ENCODE results near the gene CTNNA3.

The CTNNA3 gene

DNA sequence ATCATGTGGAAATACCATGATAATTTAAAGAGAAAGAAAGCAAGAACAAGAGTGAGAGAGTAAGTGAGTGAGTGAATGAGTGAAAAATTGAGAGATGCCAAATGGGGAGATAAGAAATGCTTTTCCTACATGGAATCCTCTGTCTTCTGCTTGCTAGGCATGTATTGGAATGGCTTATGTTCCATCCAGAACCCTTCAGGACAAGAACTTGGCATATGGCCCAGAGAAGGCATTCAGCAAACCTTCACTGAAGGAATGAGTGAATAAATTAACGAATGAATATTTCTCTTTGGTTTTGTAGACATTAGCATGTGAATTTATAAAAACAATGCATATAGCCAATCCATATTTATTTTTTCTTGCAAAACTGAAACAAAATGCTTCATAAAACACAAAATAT is 608.0 kb downstream of the CTNNA3 start:
- Histone ChIP-seq H3K4me3 (ENCODE audit: low read depth in 1 of 2, low read length in 2 of 2) (no peak overlapping the region), H3K27ac (ENCODE audit: low read length) (no peak overlapping the region), H3K9me3 (ENCODE audit: control insufficient read depth in 1 of 2, low read length in 2 of 2) (no peaks in the 10 kb centered on the region), H3K36me3 (ENCODE audit: control insufficient read depth in 1 of 2, insufficient read depth in 2 of 2, low read length in 2 of 2) (no peaks in the 10 kb centered on the region), H3K27me3 (ENCODE audit: low read depth, low read length) (no peaks in the 10 kb centered on the region), H3K4me1 (ENCODE audit: control insufficient read depth in 1 of 2, insufficient read depth in 2 of 2, low read length in 2 of 2) (peaks cover 0 to 13% of the 10 kb centered on the region in 2 donors)

DNA sequence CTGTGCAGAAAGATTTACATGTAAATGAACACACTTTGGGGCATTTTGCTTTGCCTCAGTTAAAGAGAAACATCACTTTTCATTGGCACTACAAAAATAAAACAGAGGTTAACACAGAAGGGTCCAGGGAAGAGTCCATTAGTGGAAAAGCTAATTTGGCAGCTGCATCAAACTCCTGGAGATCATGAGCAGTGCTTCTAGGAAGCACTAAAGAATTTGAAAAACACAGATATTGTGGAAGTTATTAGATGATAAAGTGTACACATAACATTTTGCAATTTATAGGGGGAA is 608.9 kb downstream of the CTNNA3 start:
- no peaks in the 10 kb centered on the region for H3K9me3 ChIP-seq (ENCODE audit: control insufficient read depth in 1 of 2, low read length in 2 of 2)
- peaks cover 0 to 13% of the 10 kb centered on the region in 2 donors for H3K4me1 ChIP-seq (ENCODE audit: control insufficient read depth in 1 of 2, insufficient read depth in 2 of 2, low read length in 2 of 2)
- no peak overlapping the region for H3K27ac ChIP-seq (ENCODE audit: low read length)
- no peak overlapping the region for H3K4me3 ChIP-seq (ENCODE audit: low read depth in 1 of 2, low read length in 2 of 2)
- no peaks in the 10 kb centered on the region for H3K36me3 ChIP-seq (ENCODE audit: control insufficient read depth in 1 of 2, insufficient read depth in 2 of 2, low read length in 2 of 2)
- no peaks in the 10 kb centered on the region for H3K27me3 ChIP-seq (ENCODE audit: low read depth, low read length)

DNA sequence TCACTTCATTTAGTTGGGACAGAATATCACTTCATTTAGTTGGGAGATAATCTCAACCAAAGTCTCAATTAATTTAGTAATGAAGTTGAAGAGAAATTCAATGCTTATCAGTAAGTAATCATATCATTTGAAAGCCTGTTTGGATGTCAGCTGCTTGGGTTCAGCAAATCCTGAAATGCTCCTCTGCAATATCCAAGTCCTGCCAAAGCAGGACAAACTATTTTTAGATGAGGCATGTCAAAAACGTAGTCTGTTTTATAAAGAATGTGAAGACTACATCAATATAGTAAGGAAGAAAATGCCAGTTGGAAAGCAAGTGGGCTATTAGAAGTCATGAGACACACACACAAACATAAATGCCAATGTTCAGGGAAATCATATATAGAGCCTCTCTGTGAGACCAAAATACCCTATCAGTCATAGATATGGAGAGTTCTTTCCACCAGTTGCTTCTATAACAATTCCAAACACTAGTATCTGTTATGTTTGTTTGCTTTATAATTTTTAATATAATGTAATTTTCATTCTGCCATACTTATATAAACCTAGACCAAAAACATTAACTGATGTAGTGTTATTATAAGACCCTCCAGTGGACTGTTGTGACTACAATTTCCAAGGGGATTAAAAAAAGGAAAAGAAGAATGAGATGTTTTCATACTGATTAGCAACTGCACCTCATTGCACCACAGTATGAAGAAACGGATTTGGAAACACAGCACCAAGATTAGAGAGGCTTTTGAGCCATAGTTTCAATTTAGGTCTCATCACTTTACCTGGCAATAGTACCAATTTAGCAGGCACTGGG is 609.5 kb downstream of the CTNNA3 start:
- H3K9me3 ChIP-seq (ENCODE audit: control insufficient read depth in 1 of 2, low read length in 2 of 2): no peaks in the 10 kb centered on the region
- no peaks in the 10 kb centered on the region for H3K27me3 ChIP-seq (ENCODE audit: low read depth, low read length)
- peaks cover 0 to 13% of the 10 kb centered on the region in 2 donors for H3K4me1 ChIP-seq (ENCODE audit: control insufficient read depth in 1 of 2, insufficient read depth in 2 of 2, low read length in 2 of 2)
- no peaks in the 10 kb centered on the region for H3K36me3 ChIP-seq (ENCODE audit: control insufficient read depth in 1 of 2, insufficient read depth in 2 of 2, low read length in 2 of 2)
- H3K27ac ChIP-seq (ENCODE audit: low read length): no peak overlapping the region
- no peak overlapping the region for H3K4me3 ChIP-seq (ENCODE audit: low read depth in 1 of 2, low read length in 2 of 2)

DNA sequence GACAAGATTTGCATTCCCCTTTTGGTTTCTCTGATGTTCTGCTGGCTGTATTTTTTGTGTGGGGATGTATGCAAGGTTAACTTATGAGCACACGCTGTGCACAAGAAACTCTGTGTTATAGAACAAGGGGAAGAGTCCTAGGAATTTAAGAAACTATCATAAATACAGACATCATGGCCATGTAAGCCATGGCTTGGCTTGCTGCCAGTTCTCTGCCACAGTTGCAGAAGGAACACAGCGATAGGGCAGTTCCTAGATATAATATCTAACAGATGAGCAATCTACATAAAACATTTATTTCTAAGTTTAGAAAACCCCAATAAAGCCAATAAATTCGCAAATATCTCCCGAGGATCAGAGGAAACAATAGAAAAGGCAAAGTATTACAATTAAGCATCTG is 616.9 kb downstream of the CTNNA3 start:
- H3K4me3 ChIP-seq (ENCODE audit: low read depth in 1 of 2, low read length in 2 of 2): no peak overlapping the region
- no peaks in the 10 kb centered on the region for H3K36me3 ChIP-seq (ENCODE audit: control insufficient read depth in 1 of 2, insufficient read depth in 2 of 2, low read length in 2 of 2)
- H3K9me3 ChIP-seq (ENCODE audit: control insufficient read depth in 1 of 2, low read length in 2 of 2): no peaks in the 10 kb centered on the region
- no peaks in the 10 kb centered on the region for H3K27me3 ChIP-seq (ENCODE audit: low read depth, low read length)
- no peaks in the 10 kb centered on the region for H3K4me1 ChIP-seq (ENCODE audit: control insufficient read depth in 1 of 2, insufficient read depth in 2 of 2, low read length in 2 of 2)
- H3K27ac ChIP-seq (ENCODE audit: low read length): no peak overlapping the region

DNA sequence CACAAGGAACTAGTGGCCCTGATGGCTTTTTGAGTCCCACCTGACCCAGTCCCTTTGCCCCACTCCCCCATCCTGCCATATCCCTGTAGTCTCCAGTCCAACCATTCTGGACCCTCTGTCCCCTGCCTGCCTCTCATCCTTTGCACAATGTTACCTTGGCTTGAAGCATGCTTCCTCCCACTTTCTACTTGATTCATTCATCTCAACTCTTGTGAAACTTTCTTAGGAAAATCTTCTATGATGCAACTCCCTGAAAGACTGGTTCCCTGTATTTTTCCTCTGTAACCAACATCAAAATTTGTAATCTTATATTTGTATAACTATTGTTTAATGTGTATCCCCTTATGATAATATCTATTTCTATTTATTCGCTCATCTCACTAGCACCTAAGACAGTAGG is 618.6 kb downstream of the CTNNA3 start:
- Histone ChIP-seq H3K4me1 (ENCODE audit: control insufficient read depth in 1 of 2, insufficient read depth in 2 of 2, low read length in 2 of 2) (no peaks in the 10 kb centered on the region), H3K27me3 (ENCODE audit: low read depth, low read length) (no peaks in the 10 kb centered on the region), H3K27ac (ENCODE audit: low read length) (no peak overlapping the region), H3K4me3 (ENCODE audit: low read depth in 1 of 2, low read length in 2 of 2) (no peak overlapping the region), H3K9me3 (ENCODE audit: control insufficient read depth in 1 of 2, low read length in 2 of 2) (no peaks in the 10 kb centered on the region), H3K36me3 (ENCODE audit: control insufficient read depth in 1 of 2, insufficient read depth in 2 of 2, low read length in 2 of 2) (no peaks in the 10 kb centered on the region)

DNA sequence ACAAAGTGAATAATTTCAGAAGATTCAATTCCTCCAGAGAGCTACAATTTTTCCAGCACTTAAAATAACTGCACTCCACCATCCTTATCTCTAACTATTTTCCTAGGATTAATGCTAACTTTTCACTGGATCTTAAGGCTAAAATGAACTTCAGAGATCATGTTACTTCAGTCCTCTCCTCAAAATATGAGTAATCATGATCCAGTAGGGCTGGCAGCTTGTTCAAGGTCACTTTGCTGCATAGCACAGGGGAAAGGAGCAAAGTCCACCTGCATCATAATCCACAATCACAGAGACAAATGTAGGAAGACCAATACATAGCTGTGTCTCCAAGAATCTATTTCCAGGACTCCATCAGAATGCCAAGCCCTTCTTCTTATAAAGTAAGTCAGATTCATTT is 619.9 kb downstream of the CTNNA3 start:
- Histone ChIP-seq H3K4me1 (ENCODE audit: control insufficient read depth in 1 of 2, insufficient read depth in 2 of 2, low read length in 2 of 2) (no peaks in the 10 kb centered on the region), H3K27me3 (ENCODE audit: low read depth, low read length) (no peaks in the 10 kb centered on the region), H3K36me3 (ENCODE audit: control insufficient read depth in 1 of 2, insufficient read depth in 2 of 2, low read length in 2 of 2) (no peaks in the 10 kb centered on the region), H3K9me3 (ENCODE audit: control insufficient read depth in 1 of 2, low read length in 2 of 2) (no peaks in the 10 kb centered on the region), H3K4me3 (ENCODE audit: low read depth in 1 of 2, low read length in 2 of 2) (no peak overlapping the region), H3K27ac (ENCODE audit: low read length) (no peak overlapping the region)

DNA sequence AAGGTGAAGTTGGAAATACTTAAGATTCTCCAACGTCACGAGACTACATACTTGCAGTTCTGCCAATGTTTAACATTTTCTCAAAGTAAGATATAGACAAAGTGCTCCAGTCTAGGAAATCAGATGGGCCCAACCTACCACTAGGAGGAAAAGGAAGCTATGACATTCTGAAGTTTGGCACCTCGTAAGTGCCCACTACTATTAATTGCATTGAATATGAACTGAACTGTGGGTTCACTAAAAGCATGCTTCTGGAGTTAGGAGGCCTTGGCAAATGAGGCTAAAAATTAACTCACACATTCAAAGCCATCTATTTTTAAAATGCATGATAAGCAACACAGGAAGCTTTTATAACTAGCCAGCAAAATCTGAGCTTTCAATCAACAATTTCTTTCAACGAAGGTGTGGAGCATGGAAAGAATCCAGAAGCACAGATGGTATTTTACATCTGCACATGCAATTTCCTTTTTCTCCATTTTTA is 620.5 kb downstream of the CTNNA3 start:
- H3K4me1 ChIP-seq (ENCODE audit: control insufficient read depth in 1 of 2, insufficient read depth in 2 of 2, low read length in 2 of 2): no peaks in the 10 kb centered on the region
- H3K27ac ChIP-seq (ENCODE audit: low read length): no peak overlapping the region
- no peaks in the 10 kb centered on the region for H3K27me3 ChIP-seq (ENCODE audit: low read depth, low read length)
- H3K4me3 ChIP-seq (ENCODE audit: low read depth in 1 of 2, low read length in 2 of 2): no peak overlapping the region
- no peaks in the 10 kb centered on the region for H3K9me3 ChIP-seq (ENCODE audit: control insufficient read depth in 1 of 2, low read length in 2 of 2)
- H3K36me3 ChIP-seq (ENCODE audit: control insufficient read depth in 1 of 2, insufficient read depth in 2 of 2, low read length in 2 of 2): no peaks in the 10 kb centered on the region

DNA sequence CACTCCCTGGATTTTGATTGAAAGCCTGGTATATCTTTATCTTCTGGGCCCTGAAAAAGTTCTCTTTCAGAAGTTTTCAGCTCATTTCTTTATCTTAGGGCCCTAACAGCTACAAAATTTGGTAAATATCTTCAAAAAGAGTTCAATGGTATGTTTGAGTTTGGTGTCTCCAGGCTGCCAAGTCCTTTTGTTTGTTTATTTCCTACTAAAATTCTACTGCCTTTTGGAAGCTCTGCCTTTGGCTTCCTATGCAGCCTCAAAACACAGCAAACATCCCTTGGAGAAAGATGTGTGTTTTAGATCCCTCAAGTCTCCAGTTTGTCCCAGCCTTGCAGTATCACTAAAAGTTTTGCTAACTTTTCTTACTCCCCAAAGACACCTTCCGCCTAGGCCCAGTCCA is 623.3 kb downstream of the CTNNA3 start:
- no peaks in the 10 kb centered on the region for H3K36me3 ChIP-seq (ENCODE audit: control insufficient read depth in 1 of 2, insufficient read depth in 2 of 2, low read length in 2 of 2)
- no peaks in the 10 kb centered on the region for H3K27me3 ChIP-seq (ENCODE audit: low read depth, low read length)
- H3K9me3 ChIP-seq (ENCODE audit: control insufficient read depth in 1 of 2, low read length in 2 of 2): no peaks in the 10 kb centered on the region
- no peak overlapping the region for H3K27ac ChIP-seq (ENCODE audit: low read length)
- no peak overlapping the region for H3K4me3 ChIP-seq (ENCODE audit: low read depth in 1 of 2, low read length in 2 of 2)
- no peaks in the 10 kb centered on the region for H3K4me1 ChIP-seq (ENCODE audit: control insufficient read depth in 1 of 2, insufficient read depth in 2 of 2, low read length in 2 of 2)

DNA sequence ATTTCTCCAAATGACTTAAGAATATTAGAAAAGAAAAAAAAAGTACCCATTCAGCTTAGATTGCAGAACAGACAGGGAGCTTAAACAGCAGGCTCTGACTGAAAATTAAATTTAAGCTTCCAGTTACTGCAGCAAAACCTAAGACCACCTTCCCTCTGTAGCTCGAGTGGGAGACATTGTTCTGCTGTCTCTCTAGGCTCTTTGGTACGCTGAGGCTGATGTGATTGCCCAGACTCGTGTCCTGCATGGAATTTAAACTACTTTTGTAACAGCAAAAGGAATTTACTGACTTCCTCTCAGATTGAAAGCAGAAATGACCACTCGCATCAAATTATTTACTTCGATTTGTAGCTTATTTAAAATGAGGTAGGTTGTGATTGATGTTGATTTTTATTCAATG is 645.6 kb downstream of the CTNNA3 start:
- H3K27me3 ChIP-seq (ENCODE audit: low read depth, low read length): no peaks in the 10 kb centered on the region
- no peaks in the 10 kb centered on the region for H3K36me3 ChIP-seq (ENCODE audit: control insufficient read depth in 1 of 2, insufficient read depth in 2 of 2, low read length in 2 of 2)
- no peak overlapping the region for H3K4me3 ChIP-seq (ENCODE audit: low read depth in 1 of 2, low read length in 2 of 2)
- no peaks in the 10 kb centered on the region for H3K4me1 ChIP-seq (ENCODE audit: control insufficient read depth in 1 of 2, insufficient read depth in 2 of 2, low read length in 2 of 2)
- no peaks in the 10 kb centered on the region for H3K9me3 ChIP-seq (ENCODE audit: control insufficient read depth in 1 of 2, low read length in 2 of 2)
- H3K27ac ChIP-seq (ENCODE audit: low read length): no peak overlapping the region

DNA sequence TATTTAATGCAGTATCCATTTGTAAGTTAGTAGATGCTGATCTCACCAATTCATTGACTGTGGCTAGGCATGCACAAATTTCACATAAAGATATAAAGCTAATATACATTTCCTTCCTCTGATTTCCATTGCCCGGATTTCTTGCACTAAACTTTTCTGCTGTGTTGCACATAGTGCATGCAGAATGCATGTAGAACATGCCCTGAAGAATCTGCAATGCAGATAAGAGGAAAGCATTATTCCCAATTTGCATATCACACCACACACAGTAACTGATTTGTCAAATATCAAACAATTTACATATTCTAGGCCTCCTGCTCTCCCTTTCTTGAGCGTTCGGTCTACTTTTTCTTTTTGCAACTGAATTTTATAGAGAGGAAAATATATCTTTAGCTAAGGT is 646.0 kb downstream of the CTNNA3 start:
- Histone ChIP-seq H3K27me3 (ENCODE audit: low read depth, low read length) (no peaks in the 10 kb centered on the region), H3K9me3 (ENCODE audit: control insufficient read depth in 1 of 2, low read length in 2 of 2) (no peaks in the 10 kb centered on the region), H3K36me3 (ENCODE audit: control insufficient read depth in 1 of 2, insufficient read depth in 2 of 2, low read length in 2 of 2) (no peaks in the 10 kb centered on the region), H3K4me3 (ENCODE audit: low read depth in 1 of 2, low read length in 2 of 2) (no peak overlapping the region), H3K4me1 (ENCODE audit: control insufficient read depth in 1 of 2, insufficient read depth in 2 of 2, low read length in 2 of 2) (no peaks in the 10 kb centered on the region), H3K27ac (ENCODE audit: low read length) (no peak overlapping the region)

DNA sequence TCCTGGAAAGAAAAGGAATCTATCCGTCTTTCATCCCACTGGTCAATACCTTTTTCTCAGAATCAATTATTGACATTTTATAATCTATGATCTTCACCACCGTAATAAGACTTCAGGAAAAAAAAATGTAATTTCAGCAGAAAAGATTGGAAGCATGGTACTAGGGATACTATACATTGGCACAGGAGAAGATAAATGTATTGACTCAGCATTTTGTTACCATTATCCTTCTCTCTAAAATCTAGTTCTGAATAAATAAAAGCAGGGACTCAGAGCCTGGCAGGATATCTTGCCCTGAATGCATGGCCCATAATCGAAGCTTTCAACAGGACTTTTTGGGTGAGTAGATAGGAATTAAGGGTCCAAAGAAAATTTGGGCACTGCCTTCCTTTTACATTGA is 649.5 kb downstream of the CTNNA3 start:
- Histone ChIP-seq H3K4me1 (ENCODE audit: control insufficient read depth in 1 of 2, insufficient read depth in 2 of 2, low read length in 2 of 2) (no peaks in the 10 kb centered on the region), H3K36me3 (ENCODE audit: control insufficient read depth in 1 of 2, insufficient read depth in 2 of 2, low read length in 2 of 2) (no peaks in the 10 kb centered on the region), H3K27ac (ENCODE audit: low read length) (no peak overlapping the region), H3K4me3 (ENCODE audit: low read depth in 1 of 2, low read length in 2 of 2) (no peak overlapping the region), H3K27me3 (ENCODE audit: low read depth, low read length) (no peaks in the 10 kb centered on the region), H3K9me3 (ENCODE audit: control insufficient read depth in 1 of 2, low read length in 2 of 2) (no peaks in the 10 kb centered on the region)

DNA sequence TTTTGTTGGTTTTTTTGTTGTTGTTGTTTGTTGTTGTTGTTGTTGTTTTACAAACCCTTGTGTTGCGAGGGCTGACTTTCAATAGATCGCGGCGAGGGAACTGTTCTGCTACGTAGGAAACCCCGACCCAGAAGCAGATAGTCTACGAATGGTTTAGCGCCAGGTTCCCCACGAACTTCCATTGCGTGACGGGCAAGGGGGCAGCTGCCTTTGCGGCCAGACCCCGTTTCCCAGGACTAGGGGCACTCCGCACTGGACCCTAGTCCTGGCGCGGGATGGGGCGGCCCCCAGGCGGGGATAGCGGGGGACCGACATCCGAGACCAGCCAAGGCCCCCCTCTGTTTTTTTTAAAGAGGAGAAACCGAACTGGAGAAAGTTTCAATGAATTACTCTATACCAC is 650.6 kb downstream of the CTNNA3 start:
- Histone ChIP-seq H3K27ac (ENCODE audit: low read length) (no peak overlapping the region), H3K4me1 (ENCODE audit: control insufficient read depth in 1 of 2, insufficient read depth in 2 of 2, low read length in 2 of 2) (no peaks in the 10 kb centered on the region), H3K9me3 (ENCODE audit: control insufficient read depth in 1 of 2, low read length in 2 of 2) (no peaks in the 10 kb centered on the region), H3K36me3 (ENCODE audit: control insufficient read depth in 1 of 2, insufficient read depth in 2 of 2, low read length in 2 of 2) (no peaks in the 10 kb centered on the region), H3K4me3 (ENCODE audit: low read depth in 1 of 2, low read length in 2 of 2) (no peak overlapping the region), H3K27me3 (ENCODE audit: low read depth, low read length) (no peaks in the 10 kb centered on the region)

Data from muscle layer of duodenum (tissue), 2 donors.